GM18868 (cell line): Measurements from ENCODE around the gene U2AF2.

Experiments
- ATAC-seq: cut with Tn5 transposase; IDR thresholded peaks from one replicate; pipeline ENCODE4 v1.9.1; 2021; ENCODE audit warnings: mild to moderate bottlenecking, moderate library complexity; ENCODE audit not compliant: unreplicated experiment

U2AF2 gene

GRCh38 chr19:55673465-55673864 lies 18.6 kb downstream of the U2AF2 start:
- ATAC-seq = no peak

GRCh38 chr19:55673889-55674288 lies 19.1 kb downstream of the U2AF2 start:
- ATAC-seq = no peak

DNA sequence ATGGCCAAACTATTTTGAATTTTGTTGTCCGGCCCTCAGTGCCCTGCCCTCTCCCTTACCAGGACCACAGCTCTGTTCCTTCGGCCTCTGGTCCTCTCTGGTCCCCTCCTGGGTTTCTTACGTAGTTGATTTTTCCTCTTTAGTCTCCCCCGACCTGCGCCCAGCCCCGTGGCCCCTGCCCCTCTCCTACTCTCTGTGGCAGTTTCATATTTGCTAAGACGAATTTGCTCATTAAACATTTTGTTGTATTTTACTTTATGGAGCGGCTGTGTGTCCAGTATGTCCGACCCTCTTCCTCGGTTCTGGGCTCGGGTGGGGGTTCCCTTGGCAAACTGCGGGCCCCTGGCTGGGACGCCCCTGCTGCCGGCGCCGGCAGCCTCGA lies 19.6 kb downstream of the U2AF2 start:
- ATAC-seq = no peak

DNA sequence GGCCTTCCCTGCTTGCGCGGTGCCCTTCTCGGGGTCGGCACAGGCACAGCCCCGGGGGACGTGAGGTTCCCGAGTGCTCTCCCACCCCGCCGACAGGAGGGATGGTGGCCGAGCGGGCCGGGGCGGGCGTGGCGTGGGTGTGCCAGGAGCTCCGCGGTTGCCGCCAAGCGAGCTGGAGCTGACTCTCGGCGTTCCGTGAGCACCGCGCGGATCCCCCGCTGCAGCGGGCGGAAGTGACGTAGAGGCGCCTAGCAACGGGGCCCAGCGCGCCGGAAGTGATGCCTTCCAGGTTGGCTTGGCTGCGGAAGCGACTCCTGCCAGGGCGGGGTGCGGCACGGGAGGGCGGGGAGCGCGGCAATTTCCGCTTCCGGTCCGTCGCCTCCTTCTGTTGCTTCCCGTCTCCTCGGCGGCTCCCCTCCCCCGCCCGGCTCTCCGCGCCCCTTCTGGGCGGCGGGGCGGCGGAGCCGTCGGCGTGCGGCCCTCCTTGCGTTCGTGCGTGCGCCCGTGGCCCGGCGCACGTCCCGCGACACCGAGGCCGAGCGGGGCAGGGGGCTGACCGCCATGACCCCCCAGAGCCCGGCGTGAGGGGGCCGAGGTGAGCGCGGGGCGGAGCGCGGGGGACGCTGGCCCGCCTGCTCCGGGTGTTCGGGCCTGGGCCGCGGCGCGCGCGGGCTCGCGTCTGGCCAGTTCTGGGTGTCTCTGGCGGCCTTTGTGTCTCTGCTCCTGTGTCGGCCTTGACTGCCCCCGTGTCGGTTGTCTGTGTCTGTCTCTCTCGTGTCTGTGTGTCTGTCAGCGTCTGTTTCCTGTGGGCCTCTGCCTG lies 20.2 kb downstream of the U2AF2 start, which contains the start of gene EPN1:
Gene EPN1 (plus strand): TSS at position 386 of the 820 bp plus-strand sequence. CDS start 3,402 bp downstream, outside the sequence.
- ATAC-seq = peak; percentile 69

DNA sequence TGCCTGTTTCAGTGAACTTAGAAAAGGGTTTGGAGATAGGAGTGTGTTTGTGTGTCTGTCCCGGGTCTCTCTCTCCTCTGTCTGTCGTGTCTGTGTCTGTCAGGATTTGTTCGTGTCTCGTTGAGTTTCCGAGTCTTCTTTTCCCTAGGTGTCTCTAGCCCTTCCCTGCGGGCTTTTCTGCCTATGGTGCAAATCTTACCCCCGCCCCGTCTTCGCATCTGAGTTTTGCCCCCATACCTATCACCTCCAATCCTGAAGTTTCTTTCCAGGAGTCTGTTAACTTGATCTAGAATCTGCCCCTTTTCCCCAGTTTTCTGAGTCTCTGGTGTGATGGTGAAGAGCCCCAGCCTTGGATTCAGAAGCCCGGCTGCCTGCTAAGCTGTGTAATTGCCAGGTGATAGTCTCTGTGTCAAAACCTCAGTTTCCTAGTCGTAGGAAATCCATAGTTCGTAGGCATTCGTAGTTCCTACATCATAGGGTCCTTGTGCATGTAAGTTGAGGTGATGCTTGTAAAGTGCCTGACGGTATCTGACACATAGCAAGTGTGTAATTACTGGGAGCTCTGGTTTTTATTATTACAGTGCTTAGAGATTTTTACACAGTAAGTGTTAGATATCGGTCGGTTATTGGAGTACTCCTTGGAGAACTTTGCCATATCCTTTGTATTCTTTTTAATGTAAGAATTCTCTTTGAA lies 21.0 kb downstream of the U2AF2 start:
- ATAC-seq = no peak

DNA sequence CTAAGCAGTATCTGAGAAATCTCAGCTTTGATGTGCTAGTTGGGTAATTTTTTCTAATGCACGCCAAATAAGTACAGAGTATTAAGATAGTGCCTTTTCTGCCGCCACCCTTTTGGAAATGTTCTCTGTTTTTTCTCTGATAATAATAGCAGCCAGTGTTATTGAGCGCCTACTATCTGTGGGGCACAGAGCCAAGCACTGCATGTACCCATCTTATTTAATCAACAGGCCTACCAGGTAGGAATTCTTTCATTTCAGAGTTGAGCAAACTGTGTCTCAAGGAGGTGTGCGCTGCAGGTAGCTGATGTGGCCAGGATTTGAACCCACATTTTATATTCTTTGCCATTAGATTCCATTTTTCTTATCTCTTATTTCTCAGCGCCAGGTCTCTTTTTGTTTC lies 21.5 kb downstream of the U2AF2 start:
- no peak for ATAC-seq

- no peak for ATAC-seq
Measured at GRCh38 chr19:55676889-55677505, 22.2 kb downstream of the U2AF2 start.

DNA sequence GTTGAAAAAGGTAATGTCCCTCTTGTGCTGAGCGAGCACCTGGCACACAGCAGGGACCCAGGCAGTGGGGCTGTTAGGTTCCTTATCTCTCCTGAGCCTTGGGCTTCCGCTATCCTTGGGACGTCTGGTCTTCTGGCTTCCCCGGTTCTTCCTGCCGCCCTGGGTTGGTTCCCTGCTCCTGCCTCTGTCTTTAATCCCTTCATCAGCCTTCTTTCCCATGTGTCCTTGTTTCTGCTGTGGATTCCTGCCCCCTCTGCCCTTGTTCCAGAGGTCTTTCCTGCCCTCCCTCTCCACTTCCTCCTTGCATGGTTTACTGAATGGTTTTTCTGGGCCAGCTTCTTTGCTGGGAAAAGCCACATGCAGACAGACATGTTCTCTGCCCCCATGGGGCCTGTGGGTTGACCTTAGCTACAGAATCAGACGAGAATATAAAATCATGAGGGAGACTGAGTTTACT lies 22.8 kb downstream of the U2AF2 start:
- no peak for ATAC-seq

DNA sequence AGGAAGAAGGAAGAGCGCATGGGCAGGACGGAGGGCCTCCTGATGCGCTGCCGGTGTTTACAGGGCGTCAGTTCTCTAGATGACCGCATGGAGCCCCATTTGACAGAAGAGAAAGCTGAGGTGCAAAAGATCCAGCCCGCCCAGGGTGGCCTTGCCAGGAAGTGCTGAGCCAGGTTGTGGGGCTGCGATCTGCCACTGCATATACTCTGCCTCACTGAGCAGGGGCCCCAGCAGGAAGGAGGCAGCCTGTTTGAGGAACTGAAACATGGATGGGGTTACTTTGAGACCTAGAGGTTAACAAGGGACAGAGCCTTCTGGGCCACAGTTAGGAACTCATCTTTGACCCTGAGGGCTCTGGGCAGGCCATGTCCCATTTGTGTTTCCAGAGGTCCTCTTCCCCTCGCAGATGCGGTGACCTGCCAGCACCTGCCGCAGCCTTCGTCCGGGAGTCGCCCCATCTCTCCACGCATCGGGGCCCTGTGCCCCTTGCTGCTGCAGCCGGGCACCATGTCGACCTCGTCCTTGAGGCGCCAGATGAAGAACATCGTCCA lies 23.4 kb downstream of the U2AF2 start:
- peak; percentile 71 for ATAC-seq

GRCh38 chr19:55679343-55680257 lies 24.8 kb downstream of the U2AF2 start:
- no peak for ATAC-seq

GRCh38 chr19:55680339-55681130 lies 25.7 kb downstream of the U2AF2 start:
- ATAC-seq = no peak

- no peak for ATAC-seq
Measured at GRCh38 chr19:55681131-55682092, 26.6 kb downstream of the U2AF2 start.

DNA sequence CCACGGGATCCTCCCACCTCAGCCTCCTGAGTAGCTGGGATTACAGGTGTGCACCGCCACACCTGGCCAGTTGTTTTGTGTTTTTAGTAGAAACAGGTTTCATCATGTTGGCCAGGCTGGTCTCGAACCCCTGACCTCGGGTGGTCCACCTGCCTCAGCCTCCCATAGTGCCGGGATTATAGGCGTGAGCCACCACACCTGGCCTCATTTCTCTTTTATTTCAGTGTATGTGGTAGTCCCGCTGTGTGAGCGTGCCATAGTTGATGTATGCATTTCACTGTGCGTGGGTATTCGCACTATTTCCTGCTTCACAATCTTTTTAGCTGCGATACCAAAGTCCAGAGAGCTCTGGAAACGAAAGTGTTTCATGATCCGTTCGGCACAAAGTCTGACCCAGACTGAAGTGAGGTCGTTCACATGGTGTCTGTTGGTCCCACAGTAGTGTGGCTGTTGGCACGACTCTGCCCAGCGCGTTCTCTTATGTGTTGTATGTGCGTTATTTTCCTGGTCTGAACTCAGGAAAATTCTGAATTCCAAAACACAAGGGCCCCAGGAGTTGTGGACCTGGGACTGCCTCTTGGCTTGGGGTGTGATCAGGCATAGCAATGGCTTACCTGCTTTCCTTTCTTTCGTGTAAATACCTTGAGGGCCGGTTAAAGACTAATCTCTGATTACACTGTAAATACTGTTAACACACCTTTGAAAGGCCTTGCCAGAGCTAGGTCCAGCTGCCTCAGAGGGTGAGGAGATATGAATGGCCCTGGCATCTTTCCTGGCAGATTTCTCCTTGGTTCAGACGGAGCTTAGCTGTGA lies 28.8 kb downstream of the U2AF2 start:
- no peak for ATAC-seq

DNA sequence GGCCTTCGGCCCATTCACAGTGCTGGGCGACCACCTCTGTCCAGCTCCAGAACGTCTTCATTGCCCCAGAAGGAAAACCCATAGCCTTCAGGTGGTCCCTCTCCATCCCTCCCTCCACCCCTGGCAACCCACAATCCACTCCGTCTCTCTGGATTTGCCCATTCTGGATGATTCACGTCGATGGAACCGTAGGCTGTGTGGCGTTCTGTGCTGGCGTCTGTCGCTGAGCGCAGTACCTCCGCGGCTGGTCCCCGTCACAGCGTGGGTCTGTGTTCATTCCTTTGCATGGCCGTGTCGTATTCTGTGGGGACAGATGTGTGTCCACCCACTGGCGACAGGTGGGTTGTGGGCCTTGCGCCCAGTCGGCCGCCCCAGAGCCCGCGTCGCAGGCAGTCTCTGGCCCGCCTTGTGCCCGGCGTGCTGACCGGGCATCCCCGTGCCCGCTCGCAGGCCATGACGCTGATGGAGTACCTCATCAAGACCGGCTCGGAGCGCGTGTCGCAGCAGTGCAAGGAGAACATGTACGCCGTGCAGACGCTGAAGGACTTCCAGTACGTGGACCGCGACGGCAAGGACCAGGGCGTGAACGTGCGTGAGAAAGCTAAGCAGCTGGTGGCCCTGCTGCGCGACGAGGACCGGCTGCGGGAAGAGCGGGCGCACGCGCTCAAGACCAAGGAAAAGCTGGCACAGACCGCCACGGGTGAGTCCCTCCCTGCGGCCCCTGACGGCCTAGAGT lies 30.3 kb downstream of the U2AF2 start:
- ATAC-seq = no peak

DNA sequence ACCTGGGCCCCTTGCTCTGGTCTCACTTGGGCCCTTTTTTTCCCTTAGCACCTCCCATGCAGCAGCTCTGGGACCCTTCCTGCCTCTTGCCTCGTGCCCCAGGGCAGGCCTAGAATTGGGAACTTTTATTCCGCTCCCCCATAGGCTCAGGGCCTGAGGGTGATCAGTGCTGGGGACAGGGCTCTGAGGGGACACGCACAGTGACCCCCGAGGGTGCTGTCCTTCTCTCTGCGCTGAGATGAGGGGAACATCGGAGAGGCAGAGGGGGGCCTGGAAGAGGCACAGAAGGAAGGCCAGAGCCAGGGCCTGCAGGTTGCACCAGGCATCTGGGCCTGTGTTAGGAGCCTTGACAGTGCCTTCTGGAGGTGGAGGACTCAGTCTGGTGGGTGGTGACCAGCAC lies 30.9 kb downstream of the U2AF2 start:
- ATAC-seq = no peak

DNA sequence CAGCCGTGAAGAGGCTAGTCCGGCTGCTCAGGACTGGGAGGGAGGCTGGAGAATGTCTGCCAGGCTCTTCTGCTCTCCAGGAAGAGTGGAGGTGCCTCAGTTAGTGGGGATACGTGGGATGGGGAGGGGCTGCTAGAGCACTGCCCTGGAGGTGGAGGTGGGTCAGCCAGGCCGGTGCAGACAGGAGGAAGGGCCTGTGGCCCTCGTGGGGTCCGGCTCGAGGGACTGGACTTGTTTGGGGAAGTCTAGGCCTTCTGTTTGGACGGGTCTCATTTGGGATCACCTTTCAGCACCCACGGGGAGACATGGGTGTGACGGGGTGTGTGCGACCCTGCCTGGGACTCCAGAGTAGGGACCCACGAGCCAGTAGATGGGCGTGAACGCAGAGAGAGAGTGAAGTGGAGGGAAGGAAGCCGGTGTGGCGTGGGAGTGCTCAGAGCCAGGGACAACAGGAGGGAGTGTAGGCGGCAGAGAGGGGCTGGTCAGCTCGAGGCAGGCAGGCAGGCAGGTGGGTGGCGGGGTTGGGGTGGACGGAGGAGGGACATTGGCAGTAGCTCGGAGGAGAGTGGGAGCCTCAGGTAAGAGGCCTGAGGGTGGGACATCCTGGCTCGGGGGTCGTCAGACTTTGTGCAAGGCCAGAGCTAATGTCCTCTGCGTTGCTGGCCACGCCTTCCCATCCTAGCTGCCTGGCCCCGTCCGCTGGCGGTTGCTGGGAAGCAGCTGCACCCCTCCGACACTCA lies 31.6 kb downstream of the U2AF2 start:
- ATAC-seq = no peak
